NCI-H748 (cell line): ENCODE data around the gene IPO5.
A peak's percentile ranks its signal among the peaks of the same experiment; 100 is the strongest.

Source experiments
- DNase-seq: peaks from one replicate; lab custom pipeline; 2025; ENCODE audit not compliant: unreplicated experiment; lab: John Stamatoyannopoulos, UW

Gene IPO5

DNA sequence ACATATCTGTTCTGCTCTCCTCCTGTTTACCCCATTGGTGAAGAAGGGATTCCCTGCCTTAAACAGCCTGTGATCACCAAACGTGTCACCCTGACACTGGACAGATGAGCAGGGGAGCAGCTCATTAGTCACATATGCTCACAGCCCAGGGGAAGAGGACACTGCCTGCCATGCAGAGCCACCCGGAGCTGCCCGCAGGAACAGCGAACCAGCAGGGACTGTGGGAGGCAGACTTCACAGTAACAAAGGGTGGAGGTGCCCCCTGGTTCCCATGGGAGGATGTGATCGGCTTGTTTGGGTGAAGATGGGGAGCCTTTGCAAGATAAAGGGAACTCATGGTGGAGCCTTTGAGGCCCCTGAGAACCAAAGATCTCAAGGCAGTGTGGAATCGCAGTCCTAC lies 100.8 kb downstream of the IPO5 start:
- no peak for DNase-seq

- peak; percentile 46 for DNase-seq
Observed at GRCh38 chr13:98055623-98056022, 102.1 kb downstream of the IPO5 start.

GRCh38 chr13:98056839-98057410 lies 103.5 kb downstream of the IPO5 start:
- DNase-seq: no peak

GRCh38 chr13:98059276-98059675 lies 105.8 kb downstream of the IPO5 start:
- no peak for DNase-seq

DNA sequence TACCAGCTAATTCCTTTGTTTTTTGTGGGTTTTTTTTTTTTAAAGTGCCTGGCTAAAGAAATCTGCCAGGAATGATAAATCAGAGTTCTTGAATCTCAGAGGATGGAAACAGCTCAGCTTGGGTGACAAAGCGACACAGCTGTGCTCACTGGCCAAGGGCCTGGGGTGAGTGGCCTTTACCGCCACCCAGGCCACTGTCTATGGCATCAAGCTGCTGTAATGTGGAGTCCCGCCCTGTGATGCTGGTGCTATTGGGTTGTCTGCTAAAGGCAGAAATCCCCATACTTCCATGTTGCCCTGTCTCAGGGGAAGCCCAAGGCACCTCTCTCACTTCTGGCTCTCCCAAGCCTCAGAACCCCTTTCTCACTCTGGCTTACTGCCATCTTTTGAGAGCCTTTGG lies 106.8 kb downstream of the IPO5 start:
- DNase-seq: no peak

- no peak for DNase-seq
Observed at GRCh38 chr13:98065468-98065867, 112.0 kb downstream of the IPO5 start.

DNA sequence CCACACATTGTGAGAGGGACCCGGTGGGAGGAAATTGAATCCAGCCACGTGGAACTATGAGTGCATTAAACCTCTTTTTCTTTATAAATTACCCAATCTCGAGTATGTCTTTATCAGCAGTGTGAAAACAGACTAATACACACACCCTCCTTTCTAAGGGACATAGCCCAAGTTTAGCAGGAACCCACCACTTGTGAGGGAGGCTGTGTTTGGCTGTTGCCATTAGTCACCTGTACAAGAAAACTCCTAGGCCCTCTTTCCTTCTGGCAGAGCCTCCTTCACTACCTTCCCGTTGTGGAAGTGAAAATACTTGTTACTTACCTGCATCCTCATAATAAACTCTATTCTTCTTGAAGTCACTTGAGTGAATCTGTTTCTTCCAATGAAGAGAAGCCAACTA lies 113.2 kb downstream of the IPO5 start:
- no peak for DNase-seq

DNA sequence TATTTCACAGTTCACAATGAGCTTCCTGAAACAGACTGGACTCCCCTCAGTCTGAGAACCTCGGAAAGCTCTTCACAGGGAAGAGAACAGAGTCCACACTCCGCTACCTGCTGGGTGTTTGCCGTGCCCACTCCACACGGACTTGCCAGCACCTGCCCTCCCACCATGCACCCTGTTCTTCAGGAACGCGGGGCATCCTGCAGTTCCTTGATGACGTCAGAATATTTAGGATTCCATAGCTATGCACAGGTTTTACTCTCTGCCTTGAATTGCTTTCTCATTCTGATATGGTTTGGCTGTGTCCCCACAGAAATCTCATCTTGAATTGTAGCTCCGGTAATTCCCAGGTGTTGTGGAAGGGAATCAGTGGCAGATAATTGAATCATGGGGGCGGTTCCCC lies 115.0 kb downstream of the IPO5 start:
- DNase-seq: no peak

- no peak for DNase-seq
Observed at GRCh38 chr13:98069985-98070384, 116.5 kb downstream of the IPO5 start.

GRCh38 chr13:98071316-98071715 lies 117.8 kb downstream of the IPO5 start:
- no peak for DNase-seq

DNA sequence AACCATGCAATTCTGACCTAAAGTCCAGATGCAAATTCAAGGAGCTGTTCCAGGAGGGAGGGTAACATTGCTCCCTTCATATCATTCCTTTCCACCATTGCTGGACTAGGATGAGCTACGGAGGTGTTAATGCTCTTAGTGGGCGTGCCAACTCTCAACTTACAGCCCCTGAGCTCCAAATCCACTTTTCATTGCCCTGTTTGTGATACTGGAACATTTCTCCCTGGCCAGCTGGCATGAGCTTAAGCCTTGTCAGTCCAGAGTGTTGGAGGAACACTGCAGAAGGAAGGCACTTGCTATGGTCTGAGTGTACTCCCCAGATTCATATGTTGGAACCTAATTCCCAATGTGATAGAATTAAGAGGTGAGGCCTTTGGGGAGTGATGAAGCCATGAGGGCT lies 119.0 kb downstream of the IPO5 start:
- no peak for DNase-seq
